Medulla oblongata (tissue), 1 donor: Measurements from ENCODE around the gene BPIFB6.

Source experiments
- DNase-seq: peaks from one replicate; pipeline ENCODE4 v3.0.0-alpha.2; 2015; ENCODE audit errors: extremely low spot score

BPIFB6 gene

DNA sequence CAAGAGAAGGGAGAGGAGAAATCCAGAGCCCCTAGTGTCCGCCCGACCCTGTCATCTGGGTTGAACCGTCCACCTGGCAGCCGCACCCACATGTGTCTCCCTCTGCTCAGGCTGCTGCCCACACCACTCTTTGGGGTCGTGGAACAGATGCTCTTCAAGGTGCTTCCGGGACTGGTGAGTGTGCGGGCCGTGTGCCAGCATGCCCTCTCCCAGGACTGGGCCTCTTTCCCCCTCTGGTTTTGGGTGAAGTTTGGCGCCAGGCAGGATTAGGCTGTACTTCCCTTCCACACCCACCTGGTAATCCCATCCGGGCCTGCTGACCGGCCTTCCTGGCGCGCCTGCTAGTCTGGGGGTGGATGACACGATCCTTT lies 30.2 kb downstream of the BPIFB6 start:
- no peak for DNase-seq

DNA sequence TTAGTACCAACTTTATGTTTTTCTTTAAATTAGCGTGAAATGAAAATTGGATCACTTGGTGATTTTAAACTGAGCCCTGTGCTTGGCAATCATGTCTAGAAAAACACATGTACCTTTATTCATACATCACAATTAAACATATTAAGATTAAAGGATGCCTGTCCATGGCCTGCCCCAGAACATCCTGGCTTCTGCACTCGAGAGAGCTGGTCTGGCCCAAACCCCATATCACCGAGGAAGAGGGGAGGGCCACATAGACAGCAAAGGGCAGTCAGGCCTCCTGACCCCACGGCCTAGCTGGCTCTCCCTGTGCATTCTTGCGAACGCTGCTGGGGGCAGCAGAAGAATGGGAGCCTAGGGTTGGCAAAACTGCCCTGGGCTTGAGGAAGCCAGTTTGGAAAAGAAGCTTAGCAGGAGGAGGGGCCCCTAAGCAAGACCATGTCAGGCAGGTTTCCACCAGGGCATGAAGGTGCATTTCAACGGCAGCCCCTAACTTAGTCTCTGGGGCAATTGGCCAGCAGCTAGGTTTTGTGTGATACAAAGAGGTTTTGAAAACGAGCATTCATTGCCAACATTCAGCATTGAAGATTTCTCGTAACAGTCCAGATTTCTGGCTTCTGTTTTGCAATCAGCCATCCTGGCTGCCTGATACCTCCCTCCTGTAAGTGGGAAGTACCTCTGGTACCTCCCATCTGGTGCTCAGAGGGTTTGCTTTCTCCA lies 30.8 kb downstream of the BPIFB6 start:
- DNase-seq: no peak

DNA sequence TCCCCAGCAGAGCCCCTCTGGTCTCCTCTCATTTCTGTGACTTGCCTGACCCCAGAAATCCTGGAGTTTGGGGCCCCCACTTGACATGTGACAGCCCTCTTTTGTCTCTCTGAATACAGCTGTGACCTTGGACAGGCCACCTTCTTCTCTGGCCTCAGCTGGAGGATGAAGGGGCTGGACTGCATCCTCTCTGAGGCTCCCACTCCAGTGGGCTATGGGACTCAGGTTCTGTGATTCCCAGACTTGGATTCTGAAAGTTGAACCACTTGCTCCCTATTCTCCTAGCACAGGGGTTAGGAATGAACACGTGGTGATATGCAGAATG lies 31.3 kb downstream of the BPIFB6 start:
- DNase-seq: no peak

DNA sequence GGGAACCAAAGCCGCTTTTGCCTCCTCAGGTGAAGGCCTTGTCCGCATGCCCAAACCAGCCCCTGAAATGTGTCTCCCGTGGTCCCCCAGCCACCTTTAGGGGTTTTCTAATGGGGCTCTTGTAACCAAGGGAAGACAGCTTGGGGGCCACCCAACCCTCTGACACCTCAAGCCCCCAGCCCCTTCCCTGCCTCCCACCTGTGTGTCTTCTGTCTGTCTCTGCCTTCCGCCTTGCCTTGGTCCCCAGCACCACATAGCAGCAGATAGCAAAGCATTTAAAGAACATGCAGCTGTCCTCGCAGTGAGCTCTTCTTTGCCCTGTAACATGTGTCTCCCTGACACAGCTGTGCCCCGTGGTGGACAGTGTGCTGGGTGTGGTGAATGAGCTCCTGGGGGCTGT lies 31.8 kb downstream of the BPIFB6 start:
- DNase-seq: no peak

DNA sequence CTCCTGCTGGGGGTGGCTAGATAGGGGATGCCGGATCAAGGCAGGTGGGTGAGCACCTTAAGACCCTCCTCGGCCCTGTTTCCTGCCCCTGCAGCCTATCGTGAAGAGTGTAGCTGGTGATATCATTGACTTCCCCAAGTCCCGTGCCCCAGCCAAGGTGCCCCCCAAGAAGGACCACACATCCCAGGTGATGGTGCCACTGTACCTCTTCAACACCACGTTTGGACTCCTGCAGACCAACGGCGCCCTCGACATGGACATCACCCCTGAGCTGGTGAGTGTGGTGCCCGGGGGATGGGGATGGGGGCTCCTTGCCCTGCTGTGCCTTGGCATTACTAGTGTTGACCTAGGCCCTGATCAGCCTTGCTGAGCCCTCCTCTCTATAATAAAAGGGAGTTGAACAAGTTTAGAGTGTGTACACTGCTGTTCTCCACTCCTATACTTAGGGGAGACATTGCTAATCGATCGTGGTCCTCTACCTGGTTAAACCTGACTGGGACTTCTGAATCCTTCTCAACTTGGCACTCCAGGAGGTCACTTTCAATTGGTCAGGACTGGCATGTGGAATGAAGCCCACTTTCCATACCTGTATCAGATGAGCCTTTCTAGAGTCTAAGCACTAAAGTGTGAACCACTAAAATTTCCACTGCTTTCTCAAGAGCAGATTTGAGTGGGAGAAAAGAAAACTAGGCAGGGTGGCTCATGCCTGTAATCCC lies 33.3 kb downstream of the BPIFB6 start:
- no peak for DNase-seq

DNA sequence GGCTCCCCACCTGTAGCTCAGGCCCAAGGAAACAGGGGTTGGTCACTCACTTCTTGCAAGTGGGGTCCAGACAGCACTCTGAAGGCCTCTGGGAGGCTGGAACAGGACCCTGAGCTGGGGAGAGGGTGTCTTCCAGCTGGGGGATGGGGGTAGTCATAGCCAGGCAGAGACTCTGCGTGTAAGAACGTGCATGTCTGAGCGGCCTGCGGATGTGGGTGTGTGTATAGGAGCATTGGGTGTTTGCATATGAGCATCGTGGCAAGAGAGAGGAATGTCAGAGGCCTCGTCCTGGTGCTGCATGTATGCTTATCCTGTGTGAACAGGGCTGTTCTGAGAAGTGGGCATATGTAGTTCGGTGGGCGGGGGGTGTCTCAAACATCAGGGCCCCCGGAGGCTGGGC lies 34.3 kb downstream of the BPIFB6 start:
- DNase-seq: no peak

DNA sequence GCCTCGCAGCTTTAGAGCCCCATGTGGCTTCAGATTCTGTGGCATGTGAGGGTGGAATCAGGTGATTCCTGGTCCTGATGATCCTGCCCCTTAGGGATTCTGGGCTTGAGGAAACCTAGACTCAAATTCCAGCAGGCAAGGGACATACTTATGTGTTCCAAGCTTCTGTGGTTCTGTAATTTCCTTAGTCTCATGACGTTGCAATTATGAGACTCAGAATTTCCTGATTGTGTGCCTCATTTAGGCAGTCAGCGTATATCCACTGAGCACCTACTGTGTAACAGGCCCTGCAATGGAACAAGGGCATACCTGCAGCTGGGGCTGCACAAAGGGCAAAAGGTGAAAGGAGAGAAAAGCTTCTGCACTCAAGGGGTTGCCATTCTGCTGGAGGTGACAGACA lies 36.4 kb downstream of the BPIFB6 start:
- DNase-seq: no peak

DNA sequence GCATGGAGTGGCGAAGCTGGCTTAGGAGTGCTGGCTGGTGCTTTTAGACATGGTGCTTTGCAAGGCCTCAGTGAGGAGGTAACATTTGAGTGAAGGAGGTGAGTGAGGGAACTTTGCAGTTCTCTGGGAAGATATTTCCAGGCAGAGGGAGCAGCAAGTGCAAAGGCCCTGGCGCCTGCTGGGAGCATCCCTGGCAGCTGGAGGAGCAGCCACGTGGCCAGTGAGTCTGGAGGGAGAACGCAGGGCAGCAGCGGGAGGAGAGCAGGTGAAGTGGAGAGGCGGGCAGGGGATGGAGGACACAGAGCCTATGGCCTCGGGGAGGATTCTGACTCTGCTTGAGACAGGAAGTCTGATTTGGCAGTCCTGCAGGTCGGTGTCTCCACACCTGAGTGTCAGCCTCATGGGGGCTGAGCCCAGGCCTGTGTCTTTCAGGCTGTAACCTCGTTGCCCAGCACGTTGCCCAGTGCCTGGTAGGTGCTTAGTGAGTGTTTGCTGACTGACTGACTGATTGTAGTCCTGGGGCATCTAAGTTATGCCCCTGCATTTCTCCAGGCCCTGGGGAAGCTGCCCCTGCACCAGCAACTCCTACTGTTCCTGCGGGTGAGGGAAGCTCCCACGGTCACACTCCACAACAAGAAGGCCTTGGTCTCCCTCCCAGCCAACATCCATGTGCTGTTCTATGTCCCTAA lies 36.9 kb downstream of the BPIFB6 start:
- DNase-seq: no peak

DNA sequence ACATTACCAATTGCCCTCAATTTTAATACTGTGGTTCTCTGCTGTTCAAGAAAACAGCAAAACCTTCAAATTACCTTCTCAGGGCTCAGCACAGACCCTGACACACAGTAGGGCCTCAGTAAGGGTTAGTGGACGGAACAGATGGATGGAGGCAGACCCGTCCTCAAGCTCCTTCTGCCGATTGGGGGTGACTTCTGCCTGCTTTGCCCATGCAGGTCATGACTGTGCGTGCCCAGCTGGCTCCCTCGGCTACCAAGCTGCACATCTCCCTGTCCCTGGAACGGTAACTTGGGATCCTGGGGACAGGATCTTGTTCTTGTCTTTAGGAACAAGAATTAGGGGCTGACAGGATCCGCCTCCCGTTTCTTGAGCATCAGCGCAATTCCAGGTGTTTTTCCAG lies 38.2 kb downstream of the BPIFB6 start:
- no peak for DNase-seq

DNA sequence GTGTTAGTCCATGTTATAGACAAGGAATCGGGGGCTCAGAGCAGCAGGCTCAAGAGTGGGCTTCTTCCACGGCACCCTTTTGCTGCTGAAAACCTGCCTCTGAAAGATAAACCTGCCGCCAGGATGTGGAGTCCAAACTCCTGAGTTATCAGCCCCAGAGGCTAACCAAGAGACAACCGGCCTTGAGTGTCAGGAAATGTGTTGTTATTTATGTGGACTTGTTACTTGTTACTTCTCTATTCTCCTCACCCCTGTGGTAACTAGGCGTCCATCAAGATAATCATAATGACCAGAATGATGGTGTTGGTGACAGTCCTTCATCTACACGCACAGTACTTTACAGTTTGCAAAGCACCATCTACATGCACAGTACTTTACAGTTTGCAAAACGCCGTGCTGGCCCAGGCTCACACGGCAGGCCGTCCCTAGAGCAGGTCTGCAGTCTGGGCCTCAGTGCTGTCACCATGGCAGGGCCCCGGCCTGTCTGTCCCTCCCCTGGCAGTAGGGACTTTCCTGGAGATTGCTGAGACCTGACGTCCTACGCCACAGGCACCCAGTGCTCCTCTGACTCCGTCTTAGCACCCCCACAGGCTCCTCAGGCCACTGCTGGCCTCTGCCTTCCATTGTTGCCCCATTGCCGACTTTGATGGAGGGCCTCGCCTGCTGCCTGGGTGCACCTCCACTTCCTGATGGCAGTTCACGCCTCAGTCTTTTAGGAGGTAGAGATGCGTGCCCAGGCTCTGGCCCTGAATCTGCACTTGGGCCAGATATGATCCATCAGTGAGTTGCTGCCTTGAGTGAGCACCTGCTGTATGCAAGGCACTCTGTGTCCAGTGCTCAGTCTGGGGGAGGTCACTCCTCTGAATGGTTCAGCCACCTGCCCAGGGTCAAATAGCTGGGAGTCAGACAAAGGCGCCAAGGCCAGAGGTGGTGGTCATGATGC lies 38.9 kb downstream of the BPIFB6 start:
- no peak for DNase-seq

DNA sequence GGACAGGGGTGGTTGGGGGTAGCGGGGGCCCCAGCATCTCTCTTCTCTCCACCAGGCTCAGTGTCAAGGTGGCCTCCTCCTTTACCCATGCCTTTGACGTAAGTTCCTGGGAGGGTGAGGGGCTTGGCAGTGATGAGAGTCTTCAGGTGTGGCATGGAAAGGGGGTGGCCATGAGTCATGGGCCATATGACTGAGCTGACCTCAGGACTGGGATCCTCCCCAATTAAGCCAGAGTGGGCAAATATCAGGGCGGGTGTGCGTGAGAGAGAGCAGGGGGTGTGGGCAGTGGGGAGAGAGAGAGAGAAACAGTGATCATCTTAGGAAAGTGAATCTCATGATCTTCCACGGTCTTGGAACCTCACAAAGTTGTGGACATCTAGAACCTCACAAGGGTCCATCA lies 39.8 kb downstream of the BPIFB6 start:
- no peak for DNase-seq

DNA sequence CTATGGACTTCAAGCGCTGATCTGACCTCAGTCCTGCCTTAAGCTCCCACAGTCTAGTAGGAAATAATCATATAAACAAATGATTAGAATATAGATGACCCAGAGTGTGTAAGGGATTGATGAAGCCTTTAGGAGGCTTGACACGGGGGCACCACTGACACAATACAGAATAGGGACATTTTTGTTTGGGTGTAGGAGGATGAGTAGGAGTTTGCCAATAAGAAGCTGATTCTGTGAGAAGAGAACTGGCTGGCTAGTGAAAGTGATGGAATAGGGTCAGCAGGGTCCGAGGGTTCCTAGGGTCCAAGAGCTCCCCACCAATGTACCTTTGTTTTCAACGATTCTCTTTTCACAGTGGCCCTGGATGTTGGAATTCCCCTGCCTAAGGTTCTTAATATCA lies 40.9 kb downstream of the BPIFB6 start:
- no peak for DNase-seq

DNA sequence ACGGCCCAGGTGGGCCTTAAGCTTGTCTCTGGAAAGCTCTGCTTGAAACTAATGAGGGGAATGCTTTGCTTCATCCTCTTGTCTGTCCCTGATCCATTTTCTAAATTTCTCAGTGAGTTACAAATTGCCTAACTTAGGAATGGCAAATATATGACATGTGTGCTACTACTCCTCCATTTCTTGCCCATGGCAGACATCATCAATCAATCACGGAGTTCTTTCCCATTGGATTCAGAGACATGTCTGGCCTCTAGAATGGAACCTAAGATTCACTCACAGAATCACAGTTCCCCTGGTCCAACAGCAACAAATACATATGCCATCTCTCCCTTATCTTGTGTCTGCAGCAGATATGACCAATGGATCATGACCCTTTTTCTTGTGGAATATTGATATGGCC lies 41.4 kb downstream of the BPIFB6 start:
- DNase-seq: no peak

DNA sequence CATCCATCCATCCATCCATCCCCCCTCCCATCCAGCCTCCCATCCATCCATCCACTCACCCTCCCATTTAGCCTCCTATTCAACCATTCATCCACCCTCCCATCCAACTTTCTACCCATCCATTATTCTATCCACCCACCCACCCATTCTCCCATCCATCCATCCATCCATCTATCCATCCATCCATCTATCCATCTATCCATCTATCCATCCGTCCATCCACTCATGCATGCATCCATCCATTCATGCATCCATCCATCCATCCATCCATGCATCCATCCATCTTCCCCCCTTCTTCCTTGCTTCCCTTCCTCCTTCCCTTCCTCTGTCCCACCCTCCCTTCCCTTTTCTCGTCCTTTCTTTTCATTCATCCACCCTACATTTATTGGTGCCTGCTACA lies 43.2 kb downstream of the BPIFB6 start:
- no peak for DNase-seq

DNA sequence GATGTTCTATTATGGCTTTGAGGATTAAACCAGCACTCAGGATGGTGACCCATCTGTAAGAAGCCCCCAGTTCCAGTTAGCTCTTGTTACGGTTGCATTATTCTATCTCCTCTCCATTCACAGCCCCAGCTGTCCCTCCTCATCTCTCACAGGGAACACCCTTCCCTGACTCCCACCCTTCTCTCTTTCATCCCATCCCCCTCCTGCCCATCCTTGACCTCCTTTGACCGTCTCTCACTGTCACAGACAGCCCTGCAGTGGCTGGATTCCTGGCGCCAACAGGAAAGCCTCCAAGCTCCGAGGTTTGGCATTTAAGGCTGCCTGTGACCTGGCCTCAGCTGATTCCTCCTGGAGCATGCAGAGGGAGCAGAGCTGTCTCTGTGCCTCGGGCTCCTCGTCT lies 43.8 kb downstream of the BPIFB6 start:
- DNase-seq: no peak

DNA sequence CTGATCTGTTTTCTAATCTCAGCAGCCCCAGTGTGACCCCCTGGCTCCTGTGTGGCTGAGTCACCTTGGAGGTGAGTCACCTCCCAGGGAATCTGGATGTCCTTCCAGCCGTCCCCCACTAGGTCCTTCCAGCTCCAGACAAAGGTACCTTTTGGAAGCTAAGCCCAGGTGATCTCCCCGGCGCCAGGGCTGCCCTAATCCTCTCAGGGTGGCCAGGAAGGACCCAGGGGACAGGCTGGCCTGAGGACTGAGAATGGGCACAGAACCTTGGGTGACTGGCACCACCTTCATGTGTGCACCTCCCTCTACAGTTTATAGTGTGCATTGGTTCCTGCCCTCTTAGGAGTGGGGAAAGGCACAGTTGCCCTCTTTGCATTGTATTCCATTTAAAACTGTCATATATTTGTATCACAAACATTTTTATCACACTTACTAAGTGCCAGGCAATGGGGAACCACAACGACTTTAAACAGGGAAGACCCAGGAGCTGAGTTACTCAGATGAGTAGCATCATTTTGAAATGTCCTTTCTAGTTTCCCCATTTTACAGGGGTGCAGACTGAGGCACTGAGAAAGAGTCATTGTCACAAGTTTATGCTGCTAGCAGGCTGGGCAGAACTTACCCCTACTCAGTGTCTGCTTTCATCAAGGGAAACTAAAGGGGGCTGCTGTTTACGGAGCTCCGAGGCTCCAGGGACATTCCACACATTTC lies 45.4 kb downstream of the BPIFB6 start:
- DNase-seq: peak; percentile 33

DNA sequence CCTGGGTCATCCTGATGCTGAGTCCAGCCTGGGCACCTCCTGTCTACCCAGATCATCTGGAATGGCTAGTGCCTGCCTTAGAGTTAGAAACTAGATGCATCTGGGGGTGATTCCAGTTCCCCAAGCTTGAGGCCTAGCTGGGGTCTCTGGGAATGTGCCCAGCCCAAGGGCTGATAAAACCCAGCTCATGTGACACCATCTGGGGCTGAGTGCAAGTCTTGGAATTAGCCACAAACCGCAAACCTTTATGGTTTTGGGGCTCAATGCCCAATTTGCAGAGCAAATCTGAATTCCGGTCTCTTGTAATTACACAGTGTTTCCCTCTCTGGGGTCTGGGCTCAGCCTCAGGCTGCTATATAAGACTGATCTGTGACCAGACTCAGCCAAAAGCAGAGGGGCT lies 47.8 kb downstream of the BPIFB6 start, which contains the start of gene BPIFB4:
BPIFB4 (plus strand) TSS at position 385 of the 400 bp plus-strand sequence. CDS start 1,884 bp downstream, outside the sequence.
- no peak for DNase-seq

DNA sequence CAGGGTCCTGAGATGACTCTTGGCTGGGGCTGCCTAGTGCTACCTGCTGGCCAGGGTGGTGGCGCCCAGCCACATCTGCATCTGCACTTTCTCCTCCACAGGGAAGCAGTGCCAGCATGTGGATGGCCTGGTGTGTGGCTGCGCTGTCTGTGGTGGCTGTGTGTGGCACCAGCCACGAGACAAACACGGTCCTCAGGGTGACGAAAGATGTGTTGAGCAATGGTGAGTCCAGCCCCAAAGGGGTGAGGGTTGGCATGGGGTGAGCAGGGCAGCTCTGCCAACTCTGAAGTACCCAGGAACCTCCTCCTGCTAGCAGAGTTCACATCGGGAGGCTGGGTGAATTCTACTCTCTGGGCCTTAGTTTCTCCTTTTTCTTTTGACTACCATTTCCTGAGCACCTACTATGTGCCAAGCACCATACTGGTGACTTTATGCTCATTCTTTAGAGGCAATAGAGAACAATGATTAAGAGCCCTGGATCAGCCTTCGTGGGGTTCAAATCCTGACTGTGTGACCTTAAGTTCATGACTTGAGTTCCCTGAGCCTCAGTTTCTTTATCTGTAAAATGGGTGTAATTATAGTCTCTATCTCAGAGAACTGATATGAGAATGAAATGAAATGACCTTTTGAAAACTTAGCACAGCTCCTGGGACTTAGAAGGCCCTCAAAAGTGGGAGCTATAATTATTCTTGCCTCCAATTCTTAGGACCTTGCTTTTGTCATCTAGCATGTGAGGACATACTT lies 50.1 kb downstream of the BPIFB6 start:
- no peak for DNase-seq

DNA sequence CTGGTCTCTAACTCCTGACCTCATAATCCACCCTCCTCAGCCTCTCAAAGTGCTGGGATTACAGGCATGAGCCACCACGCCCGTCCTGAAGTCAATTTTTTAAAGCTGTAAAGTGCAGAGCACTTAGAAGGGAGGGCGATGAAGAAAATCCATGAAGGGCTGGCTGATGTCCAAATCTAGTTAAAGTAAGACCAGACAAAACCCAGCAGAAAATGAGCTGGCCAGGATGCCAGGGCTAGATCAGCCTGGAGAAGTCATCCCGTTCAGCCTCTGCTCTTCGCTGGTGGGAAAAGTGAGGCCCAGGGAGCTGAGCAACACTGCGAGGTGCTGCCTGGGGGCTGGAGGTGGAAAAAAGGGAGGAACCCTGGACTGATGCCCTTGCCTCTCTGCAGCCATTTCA lies 51.1 kb downstream of the BPIFB6 start:
- no peak for DNase-seq

DNA sequence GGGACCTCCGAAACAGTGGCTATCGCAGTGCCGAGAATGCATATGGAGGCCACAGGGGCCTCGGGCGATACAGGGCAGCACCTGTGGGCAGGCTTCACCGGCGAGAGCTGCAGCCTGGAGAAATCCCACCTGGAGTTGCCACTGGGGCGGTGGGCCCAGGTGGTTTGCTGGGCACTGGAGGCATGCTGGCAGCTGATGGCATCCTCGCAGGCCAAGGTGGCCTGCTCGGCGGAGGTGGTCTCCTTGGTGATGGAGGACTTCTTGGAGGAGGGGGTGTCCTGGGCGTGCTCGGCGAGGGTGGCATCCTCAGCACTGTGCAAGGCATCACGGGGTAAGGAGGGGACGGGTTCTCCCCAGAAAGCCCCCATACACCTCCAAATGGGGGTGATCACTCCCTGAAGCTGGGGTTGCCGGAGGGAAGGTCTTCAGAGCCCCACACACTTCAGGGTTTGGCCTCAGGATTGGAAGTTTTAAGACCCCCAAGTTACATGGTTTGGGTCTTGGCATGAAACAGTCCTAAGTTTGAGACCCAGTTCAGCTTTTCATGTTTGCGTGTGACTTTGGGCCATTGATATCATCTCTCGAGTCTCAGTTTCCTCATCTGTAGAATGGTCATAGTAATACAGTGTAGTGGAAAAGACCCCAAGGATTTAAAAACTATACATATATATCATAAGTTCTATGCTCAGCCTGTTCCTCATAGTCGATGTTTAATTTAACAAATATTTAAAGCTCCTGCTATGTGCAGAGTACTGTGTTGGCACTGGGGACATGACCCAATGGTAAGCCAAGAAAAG lies 52.3 kb downstream of the BPIFB6 start:
- no peak for DNase-seq
